A673 (cell line): ENCODE data around the gene RIMS1.

Source experiments
- EZH2 ChIP-seq: fragments of 200-600 bp; sonication (generic); IDR thresholded peaks from 2 replicates; pipeline ENCODE4 v1.6.1; 2017; ENCODE audit warnings: borderline replicate concordance, low read depth, mild to moderate bottlenecking, mixed read lengths, antibody characterized with exemption, low read length; ENCODE audit not compliant: poor library complexity, severe bottlenecking
- TF ChIP-seq, protein P1 (sequence below): fragments of 300-800, 200-600 bp; sonication (generic); conservative IDR thresholded peaks from 2 replicates; pipeline ENCODE4 v1.5.1; 2017; ENCODE audit warnings: low read depth, mild to moderate bottlenecking, antibody characterized with exemption, low read length, moderate library complexity, mixed read lengths

- TF ChIP-seq, protein P1, sequence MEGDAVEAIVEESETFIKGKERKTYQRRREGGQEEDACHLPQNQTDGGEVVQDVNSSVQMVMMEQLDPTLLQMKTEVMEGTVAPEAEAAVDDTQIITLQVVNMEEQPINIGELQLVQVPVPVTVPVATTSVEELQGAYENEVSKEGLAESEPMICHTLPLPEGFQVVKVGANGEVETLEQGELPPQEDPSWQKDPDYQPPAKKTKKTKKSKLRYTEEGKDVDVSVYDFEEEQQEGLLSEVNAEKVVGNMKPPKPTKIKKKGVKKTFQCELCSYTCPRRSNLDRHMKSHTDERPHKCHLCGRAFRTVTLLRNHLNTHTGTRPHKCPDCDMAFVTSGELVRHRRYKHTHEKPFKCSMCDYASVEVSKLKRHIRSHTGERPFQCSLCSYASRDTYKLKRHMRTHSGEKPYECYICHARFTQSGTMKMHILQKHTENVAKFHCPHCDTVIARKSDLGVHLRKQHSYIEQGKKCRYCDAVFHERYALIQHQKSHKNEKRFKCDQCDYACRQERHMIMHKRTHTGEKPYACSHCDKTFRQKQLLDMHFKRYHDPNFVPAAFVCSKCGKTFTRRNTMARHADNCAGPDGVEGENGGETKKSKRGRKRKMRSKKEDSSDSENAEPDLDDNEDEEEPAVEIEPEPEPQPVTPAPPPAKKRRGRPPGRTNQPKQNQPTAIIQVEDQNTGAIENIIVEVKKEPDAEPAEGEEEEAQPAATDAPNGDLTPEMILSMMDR: peak; percentile 100
- TF ChIP-seq EZH2: no peak
Observed at GRCh38 chr6:72411872-72412708, 525.7 kb downstream of the RIMS1 start.
